Activated T-helper 17 cell treated with anti-CD3 and anti-CD28 coated beads, Interleukin-2, amount 50 U/mL, for 72 hours (primary cell): ENCODE data around the gene C22orf31. TPM values are rescaled to one million over a fixed set of nuclear protein-coding genes. Genes with fewer than 3 reads are reported as not detected.
A peak's percentile ranks its signal among the peaks of the same experiment; 100 is the strongest.
"Not testable (repeated sequence)": the region's sequence is repeated elsewhere in the genome, so short reads cannot be mapped to it uniquely, and the experiment has no call there.

ENCODE experiments used
- ATAC-seq: fragments of 150-1000 bp; cut with Tn5 transposase; replicated peaks from 2 replicates; pipeline ENCODE4 v1.10.0; 2021; ENCODE audit warnings: mild to moderate bottlenecking, moderate library complexity
- H3K27ac Mint-ChIP-seq: one replicate; pipeline ENCODE4 v1.8.0; 2022; ENCODE audit warnings: mixed read lengths
- H3K27me3 Mint-ChIP-seq: one replicate; pipeline ENCODE4 v1.8.0; 2022; ENCODE audit warnings: mixed read lengths
- H3K36me3 Mint-ChIP-seq: one replicate; pipeline ENCODE4 v1.8.0; 2022; ENCODE audit warnings: low read depth, mild to moderate bottlenecking, mixed read lengths
- H3K4me1 Mint-ChIP-seq: one replicate; pipeline ENCODE4 v1.8.0; 2022; ENCODE audit warnings: mixed read lengths
- H3K4me3 Mint-ChIP-seq: one replicate; pipeline ENCODE4 v1.8.0; 2022; ENCODE audit warnings: mild to moderate bottlenecking, mixed read lengths
- H3K9me3 Mint-ChIP-seq: one replicate; pipeline ENCODE4 v1.8.0; 2022; ENCODE audit warnings: mixed read lengths
- total RNA-seq, 2 donors: library from RNA; stranded (reverse); gene quantifications; one replicate each; pipeline ENCODE4 v1.2.3, GENCODE V29; 2022

C22orf31 gene
- total RNA-seq, 2 donors from 2014 or later = not detected

DNA sequence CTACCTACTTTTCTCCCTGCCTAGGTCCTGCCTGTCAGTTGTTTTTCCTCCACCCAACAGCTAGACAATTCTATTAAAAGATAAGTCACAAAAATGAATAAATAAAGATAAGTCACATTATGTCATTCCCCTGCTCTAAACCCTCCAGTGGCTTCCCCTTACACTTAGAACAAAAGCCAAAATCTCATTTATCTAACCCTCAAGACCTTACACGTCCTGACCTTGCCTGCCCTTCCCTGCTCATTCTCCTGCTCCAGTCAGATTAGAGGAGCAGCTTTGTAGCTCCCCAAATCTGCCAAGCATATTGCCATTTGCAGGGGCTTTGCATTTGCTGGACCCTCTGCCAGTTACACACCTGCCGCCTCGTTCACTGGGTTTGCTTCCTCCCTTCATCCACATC is 27.9 kb upstream of the C22orf31 start:
- Mint-ChIP-seq H3K4me3 (no peak overlapping the region), H3K9me3 (no peaks in the 10 kb centered on the region), H3K4me1 (no peaks in the 10 kb centered on the region), H3K36me3 (no peaks in the 10 kb centered on the region), H3K27ac (no peak overlapping the region), H3K27me3 (peaks cover 22% of the 10 kb centered on the region)
- ATAC-seq = no peak

DNA sequence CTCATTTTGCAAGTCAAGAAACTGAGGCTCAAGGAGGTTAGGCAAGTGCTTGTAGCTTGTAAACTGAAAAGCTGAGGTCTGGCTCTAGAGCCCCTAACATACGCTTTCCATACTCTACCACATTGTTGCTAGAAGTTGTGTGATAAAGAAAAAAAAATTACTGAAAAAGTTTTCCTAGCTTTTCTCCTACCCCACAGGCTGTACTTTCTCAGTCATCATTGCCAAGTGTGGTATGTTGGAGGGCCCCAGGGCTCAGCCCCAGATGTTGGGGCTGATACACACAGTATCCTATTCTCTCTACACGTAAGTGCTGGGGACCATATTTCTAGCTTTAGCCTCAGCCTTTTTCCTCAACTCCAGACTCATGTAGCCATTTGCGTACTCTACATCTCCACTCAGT is 27.2 kb upstream of the C22orf31 start:
- Mint-ChIP-seq H3K4me3 (no peak overlapping the region), H3K36me3 (no peaks in the 10 kb centered on the region), H3K4me1 (no peaks in the 10 kb centered on the region), H3K27ac (no peak overlapping the region), H3K9me3 (no peaks in the 10 kb centered on the region), H3K27me3 (peaks cover 22% of the 10 kb centered on the region)
- no peak for ATAC-seq

DNA sequence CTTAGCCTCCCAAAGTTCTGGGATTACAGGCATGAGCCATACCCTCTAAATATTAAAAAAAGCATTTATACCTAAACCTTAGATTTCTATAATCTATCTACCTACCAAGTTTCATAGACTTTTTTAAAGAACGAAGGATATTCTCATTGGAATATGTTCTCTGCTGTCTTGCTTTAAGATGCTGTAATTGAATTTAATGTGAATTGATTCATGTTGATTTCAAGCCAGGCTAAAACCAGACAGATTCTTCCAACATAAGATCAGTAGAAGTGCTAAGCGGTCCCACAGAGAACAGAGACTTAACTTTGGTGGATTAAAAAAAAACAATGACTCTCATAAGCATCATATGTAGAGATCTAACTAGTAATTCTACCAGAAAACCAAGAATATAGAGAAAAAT is 25.4 kb upstream of the C22orf31 start:
- H3K27ac Mint-ChIP-seq = no peak overlapping the region
- H3K9me3 Mint-ChIP-seq = no peaks in the 10 kb centered on the region
- H3K4me3 Mint-ChIP-seq = no peak overlapping the region
- H3K36me3 Mint-ChIP-seq = no peaks in the 10 kb centered on the region
- H3K27me3 Mint-ChIP-seq = peaks cover 20% of the 10 kb centered on the region
- H3K4me1 Mint-ChIP-seq = no peaks in the 10 kb centered on the region
- no peak for ATAC-seq

DNA sequence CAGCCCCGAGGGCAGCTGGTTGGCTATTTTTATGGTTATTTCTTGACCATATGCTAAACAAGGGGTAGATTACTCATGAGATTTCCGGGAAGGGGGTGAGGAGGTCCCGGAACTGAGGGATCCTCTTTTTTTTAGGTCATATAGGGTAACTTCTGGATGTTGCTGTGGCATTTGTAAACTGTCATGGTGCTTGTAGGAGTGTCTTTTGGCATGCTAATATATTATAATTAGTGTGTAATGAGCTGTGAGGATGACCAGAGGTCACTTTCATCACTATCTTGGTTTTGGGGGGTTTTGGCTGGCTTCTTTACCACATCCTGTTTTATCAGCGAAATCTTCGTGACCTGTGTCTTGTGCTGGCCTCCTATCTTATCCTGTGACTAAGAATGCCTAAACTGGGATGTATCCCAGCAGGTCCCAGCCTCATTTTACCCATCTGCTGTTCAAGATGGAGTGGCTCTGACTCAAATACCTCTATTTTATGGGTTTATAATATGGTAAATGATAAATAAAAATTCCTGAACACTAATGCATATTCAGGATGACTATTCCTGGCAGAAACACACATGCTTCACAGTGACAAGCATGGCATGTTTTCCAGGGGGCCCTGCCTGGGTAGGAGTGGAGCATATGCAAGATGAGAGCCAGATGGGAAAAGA is 22.4 kb upstream of the C22orf31 start:
- Mint-ChIP-seq H3K4me3 (no peak overlapping the region), H3K36me3 (no peaks in the 10 kb centered on the region), H3K27ac (no peak overlapping the region), H3K4me1 (no peaks in the 10 kb centered on the region), H3K27me3 (peaks cover 3% of the 10 kb centered on the region), H3K9me3 (no peaks in the 10 kb centered on the region)
- ATAC-seq = peak; percentile 24

DNA sequence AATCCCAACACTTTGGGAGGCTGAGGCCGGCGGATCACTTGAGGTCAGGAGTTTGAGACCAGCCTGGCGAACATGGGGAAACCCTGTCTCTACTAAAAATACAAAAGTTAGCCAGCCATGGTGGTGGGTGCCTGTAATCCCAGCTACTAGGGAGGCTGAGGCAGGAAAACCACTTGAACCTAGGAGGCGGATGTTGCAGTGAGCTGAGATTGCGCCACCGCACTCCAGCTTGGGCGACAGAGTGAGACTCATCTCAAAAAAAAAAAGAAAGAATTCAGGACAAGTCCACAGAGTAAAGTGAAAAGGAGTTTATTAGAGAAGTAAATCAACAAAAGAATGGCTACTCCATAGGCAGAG is 21.9 kb upstream of the C22orf31 start:
- H3K27ac Mint-ChIP-seq, H3K4me1 Mint-ChIP-seq, H3K4me3 Mint-ChIP-seq, H3K27me3 Mint-ChIP-seq, H3K9me3 Mint-ChIP-seq, H3K36me3 Mint-ChIP-seq, ATAC-seq: not testable (repeated sequence)

DNA sequence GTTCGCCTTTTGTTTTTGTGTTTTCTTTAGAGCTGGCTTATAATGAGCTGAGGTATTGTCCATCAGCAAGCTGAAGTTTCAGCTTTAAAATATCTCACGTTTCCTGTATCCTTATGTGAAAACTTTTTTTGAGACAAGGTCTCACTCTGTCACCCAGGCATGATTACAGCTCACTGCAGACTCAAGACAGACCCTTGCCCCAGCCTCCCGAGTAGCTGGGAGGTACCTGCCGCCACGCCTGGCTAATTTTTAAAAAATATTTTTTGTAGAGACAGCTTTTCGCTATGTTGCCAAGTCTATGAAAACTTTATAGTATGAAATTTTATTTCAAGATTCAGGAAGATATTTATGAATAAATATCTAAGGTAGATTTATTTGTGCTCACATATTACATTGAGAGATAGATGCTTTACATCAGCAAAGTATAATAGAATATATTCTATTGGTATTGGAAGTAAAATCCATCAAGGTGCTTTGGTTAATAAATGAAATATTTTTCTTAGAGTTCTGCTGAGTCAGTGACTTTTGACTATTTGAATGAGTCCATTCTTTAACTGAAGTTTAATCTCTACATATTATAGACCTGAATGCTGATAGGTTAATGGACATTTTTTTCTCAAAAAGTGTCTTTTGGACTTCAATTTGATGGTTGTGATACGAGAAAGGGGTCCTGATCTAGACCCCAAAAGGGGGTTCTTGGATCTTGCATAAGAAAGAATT is 21.4 kb upstream of the C22orf31 start:
- no peaks in the 10 kb centered on the region for H3K36me3 Mint-ChIP-seq
- no peaks in the 10 kb centered on the region for H3K9me3 Mint-ChIP-seq
- no peak for ATAC-seq
- H3K27ac Mint-ChIP-seq = no peak overlapping the region
- no peaks in the 10 kb centered on the region for H3K4me1 Mint-ChIP-seq
- no peak overlapping the region for H3K4me3 Mint-ChIP-seq
- no peaks in the 10 kb centered on the region for H3K27me3 Mint-ChIP-seq

DNA sequence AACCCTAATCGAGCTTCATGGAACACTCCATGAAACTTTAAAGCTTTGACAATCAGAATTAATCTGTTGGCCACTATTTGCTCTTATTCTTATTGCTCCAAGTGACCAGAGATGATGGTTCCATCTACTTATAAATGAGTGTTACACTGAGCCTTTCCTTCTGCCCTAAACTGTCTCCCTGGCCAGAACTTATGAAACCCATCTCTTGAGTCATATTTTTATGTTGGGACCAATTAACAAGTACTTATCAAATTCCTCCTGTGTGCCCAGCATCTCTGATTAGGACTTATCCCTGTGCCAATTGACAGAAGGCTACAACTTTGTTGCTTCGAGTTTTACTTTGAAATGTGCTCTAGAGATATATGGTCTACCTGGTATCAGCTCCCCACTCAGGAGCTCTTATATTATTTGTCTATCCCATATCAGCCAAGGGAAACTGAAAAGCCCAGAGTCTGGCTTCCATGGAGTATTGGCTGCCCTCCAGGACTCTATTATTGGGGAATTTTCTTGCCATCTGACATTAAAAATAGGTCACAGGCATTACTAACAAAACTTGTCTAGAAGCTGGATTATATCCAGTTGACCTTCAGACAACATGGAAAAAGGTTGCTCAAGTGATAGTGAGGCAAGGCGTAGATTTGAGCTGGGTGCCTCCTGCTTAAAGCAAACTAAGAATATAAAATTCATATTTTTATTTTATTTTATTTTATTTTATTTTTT is 20.0 kb upstream of the C22orf31 start:
- no peak overlapping the region for H3K4me3 Mint-ChIP-seq
- no peaks in the 10 kb centered on the region for H3K36me3 Mint-ChIP-seq
- H3K27ac Mint-ChIP-seq = no peak overlapping the region
- no peak for ATAC-seq
- H3K4me1 Mint-ChIP-seq = no peaks in the 10 kb centered on the region
- no peaks in the 10 kb centered on the region for H3K27me3 Mint-ChIP-seq
- no peaks in the 10 kb centered on the region for H3K9me3 Mint-ChIP-seq

DNA sequence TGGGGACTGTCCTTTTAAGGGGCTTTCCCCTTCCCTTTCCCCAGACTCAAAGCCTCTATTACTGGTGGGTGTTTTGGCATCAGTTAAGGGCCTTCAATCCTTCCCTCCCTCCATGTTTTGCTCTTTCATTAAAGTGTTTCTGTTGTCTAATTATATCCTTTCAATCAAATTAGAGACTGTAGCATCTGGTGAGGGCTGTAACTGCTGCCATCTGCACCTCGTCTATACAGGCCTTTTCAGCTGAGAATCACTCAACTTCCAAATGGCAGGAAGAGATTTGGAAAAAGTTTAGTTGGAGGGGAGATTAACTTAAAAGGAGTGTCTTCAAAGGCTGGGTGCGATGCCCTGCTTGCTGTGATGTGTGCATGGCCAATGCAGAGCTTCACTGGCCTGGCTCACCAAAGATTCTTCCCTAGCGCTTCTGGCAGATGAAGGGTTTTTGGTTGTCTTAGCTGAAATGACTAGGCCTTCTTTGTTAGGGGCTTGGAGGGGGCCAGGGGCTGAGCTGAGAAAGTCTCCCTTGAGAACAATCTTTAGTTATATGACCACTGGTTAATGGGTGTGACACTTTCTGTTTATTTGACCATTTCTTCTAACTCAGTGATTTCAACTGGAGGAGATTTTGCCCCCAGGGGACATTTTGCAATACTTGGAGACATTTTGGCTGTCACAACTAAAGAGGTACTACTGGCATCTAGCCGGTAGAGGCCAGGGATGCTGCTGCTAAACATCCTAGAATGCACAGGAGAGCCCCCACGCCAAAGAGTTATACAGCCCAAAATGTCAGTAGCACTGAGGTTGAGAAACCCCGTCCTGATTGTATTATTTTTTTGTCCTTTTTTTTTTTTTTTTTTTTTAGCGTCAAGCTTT is 18.7 kb upstream of the C22orf31 start:
- Mint-ChIP-seq H3K27ac (no peak overlapping the region), H3K9me3 (no peaks in the 10 kb centered on the region), H3K4me1 (no peaks in the 10 kb centered on the region), H3K36me3 (no peaks in the 10 kb centered on the region), H3K4me3 (no peak overlapping the region), H3K27me3 (peaks cover 9% of the 10 kb centered on the region)
- ATAC-seq = no peak

DNA sequence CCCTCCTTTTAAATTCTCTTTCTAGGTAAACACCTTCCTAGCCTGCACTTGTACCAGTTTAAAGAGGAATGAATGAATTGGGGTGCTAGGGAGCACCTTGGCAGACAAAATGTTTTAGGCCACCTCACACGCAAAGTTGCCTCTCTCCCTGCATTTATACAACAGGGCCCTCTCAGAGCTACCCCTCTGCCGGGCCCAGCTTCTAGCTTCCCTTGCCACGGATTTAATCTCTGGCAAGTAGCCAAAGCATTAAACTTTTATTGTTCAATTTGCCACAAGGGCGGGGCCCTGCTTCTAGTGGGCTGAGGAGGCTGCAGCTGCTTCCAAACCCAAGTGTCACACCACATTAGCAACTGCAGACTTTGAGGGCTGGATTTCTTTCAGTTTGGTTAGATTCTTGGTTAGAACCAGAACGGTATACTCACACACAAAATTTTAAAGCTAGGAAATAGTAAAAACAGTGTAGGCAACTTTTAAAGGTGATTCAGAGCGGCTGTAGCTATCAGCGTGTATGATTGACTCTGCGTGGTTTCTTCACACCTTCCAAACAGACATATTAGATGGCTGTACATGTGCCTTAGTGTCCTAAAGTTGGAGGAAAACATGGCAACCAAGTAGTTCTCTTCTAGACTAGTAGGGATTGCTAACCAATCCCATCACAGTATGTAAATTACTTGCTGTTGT is 17.7 kb upstream of the C22orf31 start:
- Mint-ChIP-seq H3K36me3 (no peaks in the 10 kb centered on the region), H3K9me3 (no peaks in the 10 kb centered on the region)

DNA sequence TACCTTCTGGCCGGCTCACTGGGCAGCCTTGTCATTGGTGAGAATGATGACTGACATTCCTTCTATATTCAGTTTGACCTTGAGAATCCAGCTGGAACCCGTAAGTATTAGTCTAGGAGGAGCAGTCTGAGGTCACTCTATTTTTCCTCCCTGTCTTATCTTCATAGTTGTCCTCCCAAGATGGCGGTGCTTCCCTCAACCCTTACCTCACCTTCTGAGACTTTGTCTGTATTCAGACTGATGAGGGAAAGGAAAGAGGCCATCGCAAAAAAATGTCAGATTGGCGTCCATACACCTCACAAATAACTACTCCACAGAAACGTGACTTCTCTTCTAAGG is 17.2 kb upstream of the C22orf31 start:
- H3K27ac Mint-ChIP-seq = no peak overlapping the region
- no peaks in the 10 kb centered on the region for H3K9me3 Mint-ChIP-seq
- no peak for ATAC-seq
- H3K4me1 Mint-ChIP-seq = no peaks in the 10 kb centered on the region
- no peak overlapping the region for H3K4me3 Mint-ChIP-seq
- H3K27me3 Mint-ChIP-seq = peaks cover 23% of the 10 kb centered on the region
- H3K36me3 Mint-ChIP-seq = no peaks in the 10 kb centered on the region

More for the DNA sequence above, 17.7 kb upstream of the C22orf31 start:
- no peak overlapping the region for H3K4me3 Mint-ChIP-seq
- H3K27me3 Mint-ChIP-seq = peaks cover 18% of the 10 kb centered on the region
- ATAC-seq = no peak
- no peaks in the 10 kb centered on the region for H3K4me1 Mint-ChIP-seq
- H3K27ac Mint-ChIP-seq = no peak overlapping the region

DNA sequence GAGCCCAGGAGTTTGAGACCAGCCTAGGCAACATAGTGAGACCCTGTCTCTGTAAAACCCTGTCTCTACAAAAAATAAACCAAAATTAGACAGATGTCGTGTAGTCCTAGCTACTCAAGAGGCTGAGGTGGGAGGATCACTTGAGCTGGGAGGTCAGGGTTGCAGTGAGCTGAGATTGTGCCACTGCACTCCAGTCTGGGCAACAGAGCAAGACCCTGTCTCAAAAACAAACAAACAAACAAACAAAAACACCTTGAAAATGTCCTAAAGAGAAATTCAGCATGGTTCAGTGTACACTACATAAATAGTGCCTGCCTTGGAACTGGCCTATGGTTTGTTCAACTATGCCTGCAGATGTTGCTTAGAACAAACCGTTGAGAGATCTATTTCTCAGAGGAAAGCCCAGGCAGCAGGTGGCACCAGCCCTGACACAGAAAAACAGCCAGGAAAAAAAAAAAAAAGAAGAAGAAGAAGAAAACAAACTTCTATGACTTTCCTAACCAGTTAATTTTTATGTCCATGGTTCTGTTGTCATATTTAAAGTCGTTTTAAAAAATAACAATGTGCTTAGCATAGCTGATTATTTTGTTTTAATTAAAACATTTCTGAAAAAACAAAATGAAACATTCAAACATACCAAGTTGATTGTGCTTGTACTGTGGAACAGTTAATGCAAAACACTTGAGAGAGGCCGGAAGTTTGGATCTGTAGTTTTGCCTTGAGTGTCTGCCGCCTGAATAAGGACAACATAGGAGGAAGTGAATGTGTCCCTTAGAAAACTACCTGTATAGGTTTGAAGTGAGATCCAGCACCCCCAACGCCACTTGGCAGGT is 16.6 kb upstream of the C22orf31 start:
- ATAC-seq = no peak
- Mint-ChIP-seq H3K9me3 (no peaks in the 10 kb centered on the region), H3K27ac (no peak overlapping the region), H3K4me3 (no peak overlapping the region), H3K36me3 (no peaks in the 10 kb centered on the region), H3K27me3 (peaks cover 23% of the 10 kb centered on the region), H3K4me1 (no peaks in the 10 kb centered on the region)

DNA sequence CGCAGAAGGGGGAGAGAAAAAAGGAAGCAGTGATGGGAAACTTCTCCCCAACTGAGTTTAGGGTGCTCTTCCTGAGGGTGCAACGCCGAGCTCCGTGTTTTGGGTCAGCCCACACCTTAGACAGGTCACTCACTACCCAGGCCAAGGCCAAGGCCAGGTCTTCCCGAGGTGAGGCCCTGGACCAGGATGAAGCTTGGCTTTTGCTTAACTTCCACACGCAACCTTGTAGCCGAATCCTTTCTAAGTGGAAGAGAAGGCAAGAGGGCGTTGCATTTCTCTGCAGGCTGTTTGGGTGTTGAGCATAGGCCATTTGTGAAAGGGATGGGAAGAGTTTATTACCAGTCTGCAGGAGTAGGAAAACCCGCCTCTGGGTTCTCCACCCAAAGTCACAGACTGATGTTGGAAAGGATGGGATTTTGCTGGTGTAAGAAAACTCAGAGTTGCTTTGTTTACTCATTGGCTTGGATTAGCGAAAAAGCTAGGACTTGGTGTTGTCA is 12.7 kb upstream of the C22orf31 start:
- H3K27me3 Mint-ChIP-seq = peaks cover 30% of the 10 kb centered on the region
- H3K27ac Mint-ChIP-seq = no peak overlapping the region
- H3K4me1 Mint-ChIP-seq = peaks cover 7% of the 10 kb centered on the region
- H3K4me3 Mint-ChIP-seq = peak overlapping the region; percentile 48
- H3K9me3 Mint-ChIP-seq = no peaks in the 10 kb centered on the region
- no peaks in the 10 kb centered on the region for H3K36me3 Mint-ChIP-seq
- no peak for ATAC-seq

DNA sequence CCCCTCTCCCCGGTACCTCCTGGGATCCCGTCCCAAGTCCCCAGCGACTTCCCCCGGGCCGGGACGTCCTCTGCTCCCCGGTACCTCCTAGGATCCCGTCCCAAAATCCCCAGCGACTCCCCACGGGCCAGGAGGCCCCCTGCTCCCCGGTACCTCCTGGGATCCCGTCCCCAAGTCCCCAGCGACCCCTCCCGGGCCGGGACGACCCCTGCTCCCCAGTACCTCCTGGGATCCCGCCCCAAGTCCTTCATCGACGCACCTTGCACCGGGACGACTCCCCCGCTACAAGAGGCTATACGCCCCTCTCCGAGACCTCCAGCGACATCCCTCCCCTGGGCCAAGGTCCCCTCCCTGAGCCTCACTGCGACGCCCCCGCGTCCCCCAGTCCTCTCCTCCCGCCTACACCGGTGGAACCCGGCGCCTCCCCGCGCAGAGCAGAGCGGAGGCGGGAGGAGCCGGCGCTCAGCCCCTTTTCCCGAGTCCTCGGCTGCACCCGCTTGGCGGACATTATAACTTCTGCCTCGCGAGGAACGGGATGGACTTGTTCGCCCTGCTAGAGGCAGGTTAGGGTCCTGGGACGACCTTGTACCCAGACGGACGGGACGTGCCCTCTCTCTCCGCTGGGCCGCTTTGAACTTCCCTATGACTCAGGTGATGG is 12.1 kb upstream of the C22orf31 start:
- no peak for ATAC-seq
- Mint-ChIP-seq H3K4me1 (peaks cover 7% of the 10 kb centered on the region), H3K36me3 (no peaks in the 10 kb centered on the region), H3K27ac (no peak overlapping the region), H3K9me3 (no peaks in the 10 kb centered on the region), H3K4me3 (peak overlapping the region; percentile 48), H3K27me3 (peaks cover 30% of the 10 kb centered on the region)
